Dermis microvascular lymphatic vessel endothelial cell (primary cell): ENCODE measurements around the gene RPUSD3. TPM values are rescaled to one million over a fixed set of nuclear protein-coding genes. Genes with fewer than 3 reads are reported as not detected.

Experiments
- DNase-seq, 2 donors: peaks; one replicate each; pipeline versions ENCODE4 v3.0.0 to v3.0.0-alpha.2; 2010; ENCODE audit warnings: low read depth in 2 of 2
- total RNA-seq: library from RNA; depleted of rRNA; stranded (reverse); fragments of >200 nt; gene quantifications from 2 replicates; pipeline ENCODE4 v1.2.1, GENCODE V29; 2014

Gene RPUSD3
- total RNA-seq, 1 donor from 2014 or later: 16.7 TPM

DNA sequence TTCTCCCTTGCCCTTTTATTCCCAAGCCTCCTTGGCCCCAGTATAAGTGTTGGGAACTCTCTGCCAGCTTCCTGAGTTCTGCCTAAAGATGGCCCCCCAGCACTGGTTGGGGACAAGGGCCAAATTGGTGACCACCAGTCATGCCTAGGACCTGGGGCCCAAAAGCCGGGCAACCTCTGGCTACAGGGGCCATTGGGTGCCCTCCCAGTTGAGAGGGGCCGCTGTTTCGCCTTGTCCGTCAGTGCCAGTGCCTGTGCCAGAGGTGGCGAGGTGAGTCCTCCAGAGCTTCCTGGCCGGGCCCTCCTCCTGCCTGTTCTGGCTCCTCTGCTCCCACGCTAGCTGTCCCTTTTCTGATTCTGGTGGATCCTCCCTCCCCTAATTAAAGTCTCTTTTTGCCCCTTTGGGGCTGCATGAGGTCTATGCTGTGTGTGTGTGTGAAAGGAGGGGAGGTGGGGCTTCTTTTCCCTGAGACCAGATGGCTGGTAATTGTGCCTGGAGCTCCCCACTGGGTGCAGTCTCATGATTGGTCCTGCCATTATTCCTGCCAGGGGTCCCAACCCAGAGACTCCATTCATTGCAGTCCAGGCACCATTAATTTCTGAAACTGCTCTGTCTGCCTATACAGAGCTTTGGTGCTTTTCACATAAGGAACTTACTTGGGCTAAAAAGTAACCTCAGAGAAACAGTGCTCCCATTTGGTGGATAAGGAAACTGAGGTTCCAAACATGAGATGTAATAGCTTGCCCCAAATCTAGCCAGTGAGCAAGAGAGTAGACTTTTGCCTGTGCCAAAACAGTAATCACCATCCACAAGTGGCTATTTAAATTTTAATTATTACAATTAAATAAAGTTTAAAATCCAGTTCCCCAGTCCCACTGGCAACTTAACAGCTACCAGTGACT, 36.9 kb downstream of the RPUSD3 start:
- no peak for DNase-seq

DNA sequence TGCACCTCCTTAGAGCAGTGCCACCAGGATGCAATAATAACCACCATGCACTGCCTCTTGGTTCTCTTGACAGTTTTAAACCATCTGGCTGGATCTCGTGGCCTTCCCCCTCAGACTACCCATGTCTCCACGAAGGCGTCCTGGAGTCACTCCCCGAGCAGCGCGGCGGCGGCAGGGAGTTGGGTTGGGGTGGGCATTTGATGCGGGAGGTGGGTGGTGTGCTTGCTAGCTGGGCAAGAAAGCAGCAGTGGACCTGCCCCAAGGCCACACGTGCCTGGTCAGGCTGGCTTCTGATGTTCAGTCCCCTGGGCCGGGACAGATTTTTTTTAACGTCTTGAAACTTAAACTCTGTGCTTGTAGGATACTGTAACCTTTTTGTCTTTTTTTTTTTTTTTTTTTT, 37.7 kb downstream of the RPUSD3 start:
- no peak for DNase-seq

GRCh38 chr3:9804996-9805395, 38.8 kb downstream of the RPUSD3 start:
- DNase-seq: no peak

DNA sequence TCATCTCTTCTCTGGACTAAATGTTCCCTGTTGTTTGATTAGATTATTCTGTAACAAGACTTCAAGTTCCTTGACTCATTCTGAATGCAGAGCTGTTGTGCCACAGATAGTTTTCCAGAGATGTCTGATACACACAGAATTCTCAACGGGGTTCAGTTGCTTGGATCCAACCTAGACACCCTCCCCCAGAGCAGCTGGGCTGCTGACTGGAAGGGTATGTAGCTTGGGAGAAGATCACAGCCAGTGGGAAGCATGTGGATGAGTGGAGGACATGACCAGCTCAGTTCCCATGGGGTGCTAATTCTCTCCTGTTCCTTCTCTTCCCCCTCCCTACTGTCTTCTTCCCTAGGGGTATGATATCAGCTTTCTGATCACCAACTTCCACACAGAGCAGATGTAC, 40.3 kb downstream of the RPUSD3 start:
- no peak for DNase-seq

DNA sequence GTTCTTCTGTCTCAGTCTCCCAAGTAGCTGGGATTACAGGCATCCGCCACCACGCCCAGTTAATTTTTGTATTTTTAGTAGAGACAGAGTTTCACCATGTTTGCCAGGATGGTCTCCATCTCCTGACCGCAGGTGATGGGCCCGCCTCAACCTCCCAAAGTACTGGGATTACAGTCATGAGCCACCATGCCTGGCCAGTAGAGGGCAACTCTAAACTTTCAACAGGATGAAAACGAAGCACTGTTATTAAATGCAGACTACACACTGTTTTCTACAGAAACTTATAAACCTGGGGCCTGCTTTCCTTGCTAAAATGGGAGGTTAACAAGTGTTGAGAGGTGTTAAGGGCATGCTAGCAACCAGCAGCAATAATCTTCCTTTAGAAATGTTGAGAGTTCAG, 43.3 kb downstream of the RPUSD3 start:
- no peak for DNase-seq

GRCh38 chr3:9797196-9797945, 46.4 kb downstream of the RPUSD3 start:
- DNase-seq: no peak

GRCh38 chr3:9795207-9795606, 48.6 kb downstream of the RPUSD3 start:
- DNase-seq: no peak

DNA sequence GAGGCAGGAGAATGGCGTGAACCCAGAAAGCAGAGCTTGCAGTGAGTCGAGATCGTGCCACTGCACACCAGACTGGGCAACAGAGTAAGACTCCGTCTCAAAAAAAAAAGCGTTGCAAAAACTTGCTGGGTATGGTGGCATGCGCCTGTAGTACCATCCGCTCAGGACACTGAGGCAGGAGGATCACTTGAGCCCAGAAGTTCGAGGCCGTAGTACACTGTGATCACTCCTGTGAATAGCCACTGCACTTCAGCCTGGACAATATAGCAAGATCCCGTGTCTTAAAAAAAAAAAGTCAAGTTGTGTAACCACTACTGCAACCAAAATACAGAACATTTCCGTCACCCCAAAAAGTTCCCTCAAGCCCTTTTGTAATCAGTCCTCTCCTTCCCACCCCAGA, 49.4 kb downstream of the RPUSD3 start:
- DNase-seq: no peak

DNA sequence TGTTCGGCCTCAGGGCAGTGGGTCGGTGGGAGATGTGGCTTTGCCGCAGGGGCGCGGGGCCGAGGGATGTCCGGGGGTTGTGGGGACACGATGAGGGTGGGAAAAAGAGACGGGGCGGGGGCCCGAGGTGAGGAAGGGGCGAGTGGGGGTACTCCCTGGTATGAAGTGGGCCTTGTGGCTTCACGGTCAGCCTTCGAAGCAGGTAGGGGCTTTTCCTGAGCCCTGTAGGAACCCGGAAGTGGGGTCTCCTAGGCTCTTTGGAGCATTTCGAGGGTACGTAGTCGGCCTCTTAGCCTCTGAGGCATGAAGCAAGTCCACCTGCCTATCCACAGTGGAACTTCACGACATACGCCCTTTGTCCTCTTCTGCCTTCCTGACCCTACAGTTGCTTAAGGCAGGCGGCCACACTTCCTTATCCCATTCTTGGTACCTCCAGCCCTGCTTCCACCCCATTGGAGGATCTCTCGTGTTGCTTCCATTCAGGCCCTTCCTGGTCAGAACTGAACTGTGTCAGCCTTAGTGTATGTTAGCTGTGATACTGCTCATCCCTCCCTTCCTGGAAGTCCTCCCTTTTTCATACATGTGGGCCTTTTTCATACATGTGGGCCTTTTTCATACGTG, 50.5 kb downstream of the RPUSD3 start:
- peak in 1 of 2 donors; percentile 63 for DNase-seq

DNA sequence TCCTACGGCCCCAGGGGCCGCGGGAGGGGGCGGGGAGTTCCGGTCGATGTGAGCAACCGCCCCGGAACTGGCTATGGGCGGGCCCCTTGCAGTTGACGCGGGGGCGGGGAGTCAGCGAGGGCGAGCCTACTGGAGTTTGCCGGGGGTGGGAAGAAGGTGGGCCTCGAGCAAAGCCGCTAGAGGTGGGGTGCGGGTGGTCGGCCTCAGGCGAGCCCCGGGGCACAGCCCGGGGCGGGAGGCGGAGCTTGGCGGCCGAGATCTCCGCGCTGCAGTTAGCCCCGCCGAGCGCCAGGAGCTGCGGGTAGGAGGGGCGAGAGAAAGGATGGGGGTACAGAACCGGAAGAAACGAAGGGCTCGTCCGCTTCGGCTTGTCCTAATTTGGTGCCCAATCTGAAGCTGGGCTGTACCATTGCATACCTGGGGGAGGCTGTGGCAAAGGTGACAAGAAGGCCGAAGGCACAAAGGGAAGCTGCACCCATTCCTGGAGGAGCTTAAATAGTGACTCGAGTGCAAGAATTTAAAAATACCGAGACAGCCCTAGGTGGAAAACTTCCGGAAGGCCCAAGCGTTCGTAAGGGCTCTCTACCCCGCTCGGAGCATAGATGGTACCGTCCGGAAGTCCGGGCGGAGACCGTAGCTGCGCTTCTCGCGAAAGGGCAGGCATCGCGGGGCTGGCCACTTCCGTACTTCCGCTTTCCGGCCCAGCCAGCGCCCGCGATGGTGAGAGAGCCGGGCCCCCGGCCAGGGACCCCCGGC, 51.2 kb downstream of the RPUSD3 start, which contains the start of the genes ARPC4 and TADA3:
TSS of gene ARPC4 (plus strand) at position 678 of the 756 bp plus-strand sequence. CDS start at position 718, 40 bp downstream.
TSS of gene TADA3 (minus strand) at position 69 of the 756 bp plus-strand sequence. CDS start 1,007 bp downstream, outside the sequence.
- DNase-seq: peak; percentile 93 to 96

DNA sequence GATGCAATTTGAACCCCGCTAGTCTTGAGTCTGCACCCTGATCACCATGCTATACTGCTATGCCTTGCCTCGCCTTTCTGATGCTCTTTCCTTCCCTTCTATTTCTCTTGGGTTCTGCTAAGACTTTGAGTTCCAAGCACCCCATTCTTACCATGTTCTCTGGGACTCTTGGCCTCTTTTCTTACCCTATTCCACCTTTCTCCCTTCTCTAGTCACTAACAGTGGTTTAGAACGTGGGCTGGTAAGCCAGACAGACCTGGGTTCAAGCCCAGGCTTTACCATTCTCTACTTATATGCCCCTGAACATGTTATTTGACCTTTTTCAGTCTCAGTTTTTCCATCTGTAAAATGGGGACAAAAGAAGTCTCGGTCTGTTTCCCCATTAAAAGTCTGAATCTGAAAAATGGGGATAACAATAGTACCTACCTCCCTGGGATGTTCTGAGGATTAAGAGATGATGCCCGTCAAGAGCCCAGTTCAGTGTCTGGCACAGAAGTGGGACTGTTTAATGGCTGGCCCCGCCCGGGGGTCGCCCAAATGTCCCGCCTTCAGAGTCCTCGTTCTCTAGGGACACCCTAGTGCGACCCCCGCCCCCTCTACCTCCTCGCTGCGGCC, 51.9 kb downstream of the RPUSD3 start:
- DNase-seq: no peak

DNA sequence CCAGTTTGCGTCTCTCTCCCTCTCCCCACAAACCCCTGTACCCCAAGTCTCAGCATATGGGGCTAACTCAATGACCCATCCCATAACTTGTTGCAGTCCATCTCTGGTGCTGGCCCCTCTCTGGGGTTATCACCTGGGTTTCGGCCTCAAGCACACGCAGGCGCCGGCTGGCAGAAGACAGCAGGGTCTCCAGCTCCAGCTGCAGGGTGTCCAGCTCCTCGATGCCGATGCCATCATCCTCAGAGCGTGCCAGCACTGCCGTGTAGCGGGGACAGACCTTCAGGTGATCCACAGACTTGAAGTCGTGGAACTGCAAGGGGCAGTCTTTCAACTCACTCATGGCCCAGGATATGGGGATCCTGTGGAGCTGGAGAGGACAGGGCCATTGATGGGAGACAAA, 52.7 kb downstream of the RPUSD3 start:
- no peak for DNase-seq

Other genes with a start within 250 kb of the RPUSD3 start
- gene MTMR14, start 194.5 kb downstream of the RPUSD3 start, total RNA-seq: 57.0 and 62.8 TPM in 2 replicates
- not detected in 2 replicates for gene CPNE9, start 140.2 kb downstream of the RPUSD3 start, total RNA-seq
- 12.2 and 17.8 TPM in 2 replicates for gene BRPF1, start 112.3 kb downstream of the RPUSD3 start, total RNA-seq
- gene OGG1, start 94.1 kb downstream of the RPUSD3 start, total RNA-seq: 14.9 and 17.2 TPM in 2 replicates
- gene CAMK1, start 74.1 kb downstream of the RPUSD3 start, total RNA-seq: 24.7 and 33.1 TPM in 2 replicates
- gene TADA3, start 51.5 kb downstream of the RPUSD3 start, total RNA-seq: 23.7 and 26.2 TPM in 2 replicates
- 251 and 317 TPM in 2 replicates for gene ARPC4, start 50.9 kb downstream of the RPUSD3 start, total RNA-seq
- gene TTLL3, start 33.7 kb downstream of the RPUSD3 start, total RNA-seq: 4.1 and 7.6 TPM in 2 replicates
- gene CIDEC, start 36.2 kb upstream of the RPUSD3 start, total RNA-seq: not detected in 2 replicates
- 25.0 and 31.7 TPM in 2 replicates for gene JAGN1, start 46.6 kb upstream of the RPUSD3 start, total RNA-seq
- gene IL17RE, start 58.8 kb upstream of the RPUSD3 start, total RNA-seq: 0.13 TPM in 2 replicates
- 16.9 and 25.3 TPM in 2 replicates for gene IL17RC, start 73.1 kb upstream of the RPUSD3 start, total RNA-seq
- gene CRELD1, start 89.8 kb upstream of the RPUSD3 start, total RNA-seq: 22.0 and 33.5 TPM in 2 replicates
- 0.51 and 0.63 TPM in 2 replicates for gene PRRT3, start 108.4 kb upstream of the RPUSD3 start, total RNA-seq
- gene EMC3, start 142.8 kb upstream of the RPUSD3 start, total RNA-seq: 38.1 and 44.9 TPM in 2 replicates
- 11.3 and 20.4 TPM in 2 replicates for gene FANCD2, start 182.4 kb upstream of the RPUSD3 start, total RNA-seq